ENCODE measurements around the gene FKBP8.
A peak's percentile ranks its signal among the peaks of the same experiment; 100 is the strongest.

The FKBP8 gene

DNA sequence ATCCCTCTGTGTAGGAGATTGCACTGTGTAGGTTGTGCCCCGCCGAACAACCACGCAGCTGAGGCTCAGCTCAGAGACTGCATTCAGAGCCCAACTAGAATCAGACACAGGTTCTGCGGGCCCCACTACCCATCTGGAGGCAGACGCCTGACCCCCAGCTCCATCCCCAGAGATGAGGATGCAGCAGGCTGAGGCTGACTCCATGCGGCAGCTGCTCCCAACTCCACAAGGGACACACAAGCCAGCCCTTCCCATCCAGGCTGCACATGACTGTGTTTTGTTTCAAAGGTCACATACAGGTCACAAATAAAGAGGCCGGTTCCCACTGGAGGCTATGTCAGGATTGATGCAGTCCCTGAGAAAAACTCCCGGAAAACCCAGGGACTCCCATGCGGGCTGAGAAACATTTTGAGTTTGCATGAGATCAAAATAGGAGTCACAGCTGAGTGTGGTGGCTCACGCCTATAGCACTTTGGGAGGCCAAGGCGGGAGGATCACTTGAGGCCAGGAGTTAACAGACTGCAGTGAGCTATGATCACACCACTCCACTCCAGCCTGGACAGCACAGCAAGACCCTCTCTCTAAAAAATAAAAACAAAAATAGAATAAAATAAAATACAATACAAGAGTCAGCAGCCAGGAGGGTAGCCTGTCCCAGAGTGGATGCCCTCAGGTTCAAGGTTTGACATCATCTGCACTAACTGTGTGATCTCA, 35.5 kb downstream of the FKBP8 start:
- no peak overlapping the region for H4K91ac ChIP-seq (ENCODE audit: low read depth, low read length)
- peaks cover 2% of the 10 kb centered on the region for H3K79me1 ChIP-seq (ENCODE audit: low read length)
- H3K4me1 ChIP-seq (ENCODE audit: control insufficient read depth in 1 of 2, insufficient read depth in 2 of 2, low read length in 2 of 2) = peaks cover 18% of the 10 kb centered on the region in 2 experiments
- no peak overlapping the region for H3K14ac ChIP-seq (ENCODE audit: low read length)
- H3K27me3 ChIP-seq (ENCODE audit: insufficient read depth, low read length) = no peaks in the 10 kb centered on the region
- no peak overlapping the region for H3K9ac ChIP-seq (ENCODE audit: low read length)
- peaks cover 12% of the 10 kb centered on the region for H3K79me2 ChIP-seq (ENCODE audit: control insufficient read depth, insufficient read depth, low read length, poor library complexity)
- H3K4me3 ChIP-seq (ENCODE audit: low read depth, low read length) = no peak overlapping the region
- H2AFZ ChIP-seq (ENCODE audit: insufficient read depth, low read length, poor library complexity) = no peak overlapping the region
- H3K4ac ChIP-seq (ENCODE audit: low read depth, low read length) = no peak overlapping the region
- no peak overlapping the region for H2BK12ac ChIP-seq (ENCODE audit: low read length)
- no peak overlapping the region for H2BK5ac ChIP-seq (ENCODE audit: low read depth, low read length, poor library complexity)
- H4K12ac ChIP-seq (ENCODE audit: low read depth, low read length) = no peak overlapping the region
- H3K9me3 ChIP-seq (ENCODE audit: insufficient read depth, low read depth, low read length) = no peaks in the 10 kb centered on the region
- H3K27ac ChIP-seq (ENCODE audit: low read depth, low read length) = no peak overlapping the region
- H3K4me2 ChIP-seq (ENCODE audit: low read length) = no peak overlapping the region
- peak; percentile 81 to 83 for DNase-seq
- no peak overlapping the region for H4K8ac ChIP-seq (ENCODE audit: low read depth, low read length)
- peak overlapping the region; percentile 63 for H3K18ac ChIP-seq (ENCODE audit: low read length)
- no CpG with 5 or more reads among the region's 11 CpGs for WGBS (ENCODE audit: extremely low coverage, insufficient coverage, insufficient read length)
- H2AK5ac ChIP-seq (ENCODE audit: low read length) = no peak overlapping the region
- H3K36me3 ChIP-seq (ENCODE audit: control insufficient read depth in 1 of 2, insufficient read depth in 2 of 2, low read length in 2 of 2) = no peaks in the 10 kb centered on the region
- no peak overlapping the region for H3K23ac ChIP-seq (ENCODE audit: low read length)
- no peak overlapping the region for H2BK120ac ChIP-seq (ENCODE audit: insufficient read depth, low read length, poor library complexity)

DNA sequence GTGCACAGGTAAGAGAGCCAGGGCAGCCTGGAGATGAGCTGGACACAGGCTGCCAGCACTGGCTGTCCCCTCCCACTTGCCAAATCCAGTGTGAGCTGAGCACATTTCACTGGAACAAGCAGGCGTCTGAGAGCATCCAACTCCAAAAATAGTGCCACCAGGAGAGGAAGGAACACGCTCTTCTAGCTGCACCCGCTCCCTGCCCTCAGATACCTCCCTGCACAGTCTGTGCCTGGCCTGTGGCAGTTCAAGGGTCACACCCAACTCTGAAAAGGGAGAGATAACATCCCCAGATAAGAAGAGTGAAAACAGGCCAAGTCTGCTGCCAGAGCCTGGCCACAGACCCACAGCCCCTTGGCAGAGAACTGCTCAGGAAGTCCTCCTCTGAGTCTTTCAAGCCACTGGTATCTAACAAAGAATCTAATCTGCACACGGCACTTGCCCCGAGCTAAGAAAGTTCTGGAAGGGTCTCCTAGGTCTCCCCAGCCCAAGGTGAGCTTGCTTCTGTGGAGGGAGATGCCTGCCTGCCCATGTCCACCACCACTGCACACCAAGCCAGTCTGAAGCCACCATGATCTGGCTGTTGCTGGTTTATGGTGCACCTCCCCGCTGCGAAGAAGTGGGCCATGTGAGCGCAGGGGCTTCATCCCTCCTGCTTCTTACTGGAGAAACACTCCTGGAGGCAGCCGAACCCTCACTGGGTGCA, 36.2 kb downstream of the FKBP8 start:
- Histone ChIP-seq H3K4me1 (ENCODE audit: control insufficient read depth in 1 of 2, insufficient read depth in 2 of 2, low read length in 2 of 2) (peaks cover 18% of the 10 kb centered on the region in 2 experiments), H2BK5ac (ENCODE audit: low read depth, low read length, poor library complexity) (no peak overlapping the region), H3K14ac (ENCODE audit: low read length) (no peak overlapping the region), H3K23ac (ENCODE audit: low read length) (no peak overlapping the region), H2BK120ac (ENCODE audit: insufficient read depth, low read length, poor library complexity) (no peak overlapping the region), H3K18ac (ENCODE audit: low read length) (no peak overlapping the region), H3K36me3 (ENCODE audit: control insufficient read depth in 1 of 2, insufficient read depth in 2 of 2, low read length in 2 of 2) (peaks cover 0 to under 1% of the 10 kb centered on the region in 2 experiments), H3K4me2 (ENCODE audit: low read length) (peak overlapping the region; percentile 12), H3K9me3 (ENCODE audit: insufficient read depth, low read depth, low read length) (no peaks in the 10 kb centered on the region), H2BK12ac (ENCODE audit: low read length) (no peak overlapping the region), H3K27ac (ENCODE audit: low read depth, low read length) (no peak overlapping the region), H3K9ac (ENCODE audit: low read length) (no peak overlapping the region), H3K4me3 (ENCODE audit: low read depth, low read length) (no peak overlapping the region), H3K79me2 (ENCODE audit: control insufficient read depth, insufficient read depth, low read length, poor library complexity) (peaks cover 12% of the 10 kb centered on the region), H4K12ac (ENCODE audit: low read depth, low read length) (no peak overlapping the region), H3K4ac (ENCODE audit: low read depth, low read length) (peak overlapping the region; percentile 1), H3K27me3 (ENCODE audit: insufficient read depth, low read length) (no peaks in the 10 kb centered on the region), H2AK5ac (ENCODE audit: low read length) (no peak overlapping the region), H4K91ac (ENCODE audit: low read depth, low read length) (no peak overlapping the region), H4K8ac (ENCODE audit: low read depth, low read length) (no peak overlapping the region), H2AFZ (ENCODE audit: insufficient read depth, low read length, poor library complexity) (no peak overlapping the region), H3K79me1 (ENCODE audit: low read length) (peaks cover 2% of the 10 kb centered on the region)
- WGBS (ENCODE audit: extremely low coverage, insufficient coverage, insufficient read length) = no CpG with 5 or more reads among the region's 9 CpGs
- peak in 1 of 2 donors; percentile 57 for DNase-seq

DNA sequence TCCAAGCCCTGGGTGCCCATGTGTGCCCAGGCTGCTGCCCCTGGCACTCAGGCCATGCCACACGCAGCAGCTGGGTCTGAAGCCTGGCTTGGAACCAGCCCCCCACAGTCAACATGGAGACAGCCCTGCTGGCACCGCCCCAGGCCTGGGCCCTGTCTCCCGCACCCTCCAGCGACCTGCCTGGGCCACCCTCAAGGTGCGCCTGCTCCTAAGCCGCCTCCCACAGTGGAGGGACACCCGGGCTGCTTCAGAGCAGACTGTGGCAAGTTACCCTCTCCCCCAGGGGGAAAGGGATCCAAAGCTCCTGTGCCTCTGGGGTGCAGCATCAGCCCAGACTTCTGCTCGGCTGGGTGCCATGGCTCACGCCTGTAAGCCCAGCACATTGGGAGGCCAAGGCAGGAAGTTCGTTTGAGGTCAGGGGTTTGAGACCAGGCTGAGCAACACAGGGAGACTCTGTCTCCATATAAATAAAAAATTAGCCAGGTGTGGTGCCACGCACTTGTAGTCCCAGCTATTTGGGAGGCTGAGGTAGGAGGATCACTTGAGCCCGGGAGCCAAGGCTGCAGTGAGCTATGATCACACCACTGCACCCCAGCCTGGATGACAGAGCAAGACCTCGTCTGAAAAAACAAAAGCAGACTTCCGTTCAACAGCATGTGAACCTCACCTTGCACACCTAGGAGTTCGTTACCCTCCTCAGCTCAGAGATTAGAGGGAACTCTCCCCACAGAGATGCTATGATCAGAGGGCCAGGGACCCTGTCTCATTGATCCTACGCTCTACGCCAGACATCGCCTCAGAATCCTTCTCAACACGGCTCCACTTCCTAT, 37.1 kb downstream of the FKBP8 start:
- no peak overlapping the region for H2BK12ac ChIP-seq (ENCODE audit: low read length)
- no peak overlapping the region for H2BK120ac ChIP-seq (ENCODE audit: insufficient read depth, low read length, poor library complexity)
- no peak overlapping the region for H3K27ac ChIP-seq (ENCODE audit: low read depth, low read length)
- no peak overlapping the region for H4K91ac ChIP-seq (ENCODE audit: low read depth, low read length)
- H3K4me2 ChIP-seq (ENCODE audit: low read length) = no peak overlapping the region
- H2AFZ ChIP-seq (ENCODE audit: insufficient read depth, low read length, poor library complexity) = peak overlapping the region; percentile 4
- DNase-seq = no peak
- no CpG with 5 or more reads among the region's 19 CpGs for WGBS (ENCODE audit: extremely low coverage, insufficient coverage, insufficient read length)
- H3K18ac ChIP-seq (ENCODE audit: low read length) = peak overlapping the region; percentile 0
- peaks cover 12% of the 10 kb centered on the region for H3K79me2 ChIP-seq (ENCODE audit: control insufficient read depth, insufficient read depth, low read length, poor library complexity)
- H3K9me3 ChIP-seq (ENCODE audit: insufficient read depth, low read depth, low read length) = no peaks in the 10 kb centered on the region
- H4K8ac ChIP-seq (ENCODE audit: low read depth, low read length) = no peak overlapping the region
- H3K23ac ChIP-seq (ENCODE audit: low read length) = no peak overlapping the region
- H3K27me3 ChIP-seq (ENCODE audit: insufficient read depth, low read length) = no peaks in the 10 kb centered on the region
- no peak overlapping the region for H3K4me3 ChIP-seq (ENCODE audit: low read depth, low read length)
- peak overlapping the region; percentile 59 for H3K4ac ChIP-seq (ENCODE audit: low read depth, low read length)
- peaks cover 18% of the 10 kb centered on the region in 2 experiments for H3K4me1 ChIP-seq (ENCODE audit: control insufficient read depth in 1 of 2, insufficient read depth in 2 of 2, low read length in 2 of 2)
- no peak overlapping the region for H4K12ac ChIP-seq (ENCODE audit: low read depth, low read length)
- no peak overlapping the region for H2AK5ac ChIP-seq (ENCODE audit: low read length)
- H3K36me3 ChIP-seq (ENCODE audit: control insufficient read depth in 1 of 2, insufficient read depth in 2 of 2, low read length in 2 of 2) = peaks cover 0 to 3% of the 10 kb centered on the region in 2 experiments
- H3K9ac ChIP-seq (ENCODE audit: low read length) = no peak overlapping the region
- no peak overlapping the region for H2BK5ac ChIP-seq (ENCODE audit: low read depth, low read length, poor library complexity)
- no peak overlapping the region for H3K14ac ChIP-seq (ENCODE audit: low read length)
- H3K79me1 ChIP-seq (ENCODE audit: low read length) = peaks cover 2% of the 10 kb centered on the region

DNA sequence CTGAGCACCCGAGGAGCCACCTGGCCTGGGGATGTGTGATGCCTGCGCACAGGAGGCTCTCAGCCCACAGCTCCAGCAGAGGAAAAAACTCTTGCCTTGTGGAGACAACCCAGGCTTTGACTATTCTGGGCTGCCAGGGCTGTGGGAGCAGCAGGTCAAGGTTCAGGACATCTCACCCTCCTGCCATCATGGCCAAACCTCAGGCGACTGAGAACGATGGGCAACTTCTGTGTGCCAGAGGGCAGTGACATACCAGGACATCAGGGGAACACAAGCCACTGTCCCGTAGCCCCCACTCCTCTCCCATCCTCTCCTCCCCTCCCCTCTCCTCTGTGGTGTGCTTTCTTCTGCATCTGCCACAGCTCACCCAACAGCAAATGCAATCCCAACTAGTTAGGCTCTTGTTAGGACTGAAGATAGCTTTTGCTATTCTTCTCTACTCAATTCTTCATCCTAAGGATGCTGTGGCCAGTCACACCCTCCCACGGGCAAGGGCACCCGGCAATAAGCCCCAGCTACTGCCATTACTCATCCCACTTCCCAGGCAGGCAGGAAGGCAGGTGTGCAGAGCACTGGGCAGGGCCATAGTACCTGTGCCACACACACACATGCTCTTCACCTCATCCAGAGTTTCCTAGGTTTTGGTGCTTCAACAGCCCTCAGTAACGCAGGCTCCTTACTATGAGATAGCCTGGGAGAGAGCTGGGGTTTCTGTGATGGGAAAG, 38.3 kb downstream of the FKBP8 start:
- Histone ChIP-seq H3K4ac (ENCODE audit: low read depth, low read length) (peak overlapping the region; percentile 18), H2BK5ac (ENCODE audit: low read depth, low read length, poor library complexity) (no peak overlapping the region)

More for the DNA sequence above, 38.3 kb downstream of the FKBP8 start:
- H4K91ac ChIP-seq (ENCODE audit: low read depth, low read length) = no peak overlapping the region
- no peak overlapping the region for H4K12ac ChIP-seq (ENCODE audit: low read depth, low read length)
- H3K79me1 ChIP-seq (ENCODE audit: low read length) = peaks cover 2% of the 10 kb centered on the region
- DNase-seq = no peak
- H4K8ac ChIP-seq (ENCODE audit: low read depth, low read length) = no peak overlapping the region
- H3K18ac ChIP-seq (ENCODE audit: low read length) = no peak overlapping the region
- H2AFZ ChIP-seq (ENCODE audit: insufficient read depth, low read length, poor library complexity) = no peak overlapping the region
- no peak overlapping the region for H3K27ac ChIP-seq (ENCODE audit: low read depth, low read length)
- H3K4me1 ChIP-seq (ENCODE audit: control insufficient read depth in 1 of 2, insufficient read depth in 2 of 2, low read length in 2 of 2) = peaks cover 18% of the 10 kb centered on the region in 2 experiments
- no CpG with 5 or more reads among the region's 8 CpGs for WGBS (ENCODE audit: extremely low coverage, insufficient coverage, insufficient read length)
- no peak overlapping the region for H3K4me2 ChIP-seq (ENCODE audit: low read length)
- H3K14ac ChIP-seq (ENCODE audit: low read length) = no peak overlapping the region
- H3K9me3 ChIP-seq (ENCODE audit: insufficient read depth, low read depth, low read length) = no peaks in the 10 kb centered on the region
- no peaks in the 10 kb centered on the region for H3K27me3 ChIP-seq (ENCODE audit: insufficient read depth, low read length)
- peaks cover 0 to 3% of the 10 kb centered on the region in 2 experiments for H3K36me3 ChIP-seq (ENCODE audit: control insufficient read depth in 1 of 2, insufficient read depth in 2 of 2, low read length in 2 of 2)
- H3K79me2 ChIP-seq (ENCODE audit: control insufficient read depth, insufficient read depth, low read length, poor library complexity) = peaks cover 9% of the 10 kb centered on the region
- H3K4me3 ChIP-seq (ENCODE audit: low read depth, low read length) = no peak overlapping the region
- H3K9ac ChIP-seq (ENCODE audit: low read length) = no peak overlapping the region
- no peak overlapping the region for H2BK12ac ChIP-seq (ENCODE audit: low read length)
- no peak overlapping the region for H3K23ac ChIP-seq (ENCODE audit: low read length)
- no peak overlapping the region for H2BK120ac ChIP-seq (ENCODE audit: insufficient read depth, low read length, poor library complexity)
- no peak overlapping the region for H2AK5ac ChIP-seq (ENCODE audit: low read length)
